Body of pancreas (tissue), 4 donors: ENCODE measurements around the gene TMEM141. TPM values are rescaled to one million over a fixed set of nuclear protein-coding genes. Genes with fewer than 3 reads are reported as not detected.

ENCODE experiments used
- ATAC-seq: fragments of 150-250 bp; one replicate; pipeline ENCODE4 v1.9.1; 2016
- DNase-seq, 4 donors: peaks; one replicate each; pipeline ENCODE4 v3.0.0-alpha.2; 2019
- H3K27ac ChIP-seq, 4 donors: fragments of 200-600 bp; sonication (generic); 1 replicate in 3 of 4; 2 replicates in 1 of 4; pipeline versions ENCODE4 v1.5.1 to v1.6.1; 2016 to 2019; ENCODE audit warnings: mild to moderate bottlenecking in 1 of 4, mixed read lengths in 1 of 4, moderate library complexity in 1 of 4
- H3K27me3 ChIP-seq, 2 donors: fragments of 200-600 bp; sonication (generic); one replicate each; pipeline ENCODE4 v1.6.0; 2016; ENCODE audit warnings: mild to moderate bottlenecking in 1 of 2
- H3K36me3 ChIP-seq, 2 donors: fragments of 200-600 bp; sonication (generic); replicated peaks in 1 of 2; 2 replicates each; pipeline ENCODE4 v1.5.1; 2016; ENCODE audit warnings: low read depth in 2 of 2; ENCODE audit not compliant: insufficient read depth in 1 of 2
- H3K4me1 ChIP-seq: fragments of 200-600 bp; sonication (generic); one replicate; pipeline ENCODE4 v1.6.0; 2016
- H3K4me3 ChIP-seq, 2 donors: fragments of 200-600 bp; sonication (generic); 1 replicate in 1 of 2; 2 replicates in 1 of 2; pipeline ENCODE4 v1.5.1; 2016 to 2019
- H3K9me3 ChIP-seq, 3 donors: fragments of 200-600 bp; sonication (generic); 1 replicate in 2 of 3; 2 replicates in 1 of 3; pipeline ENCODE4 v1.5.1; 2016
- CTCF ChIP-seq, 7 experiments: fragments of 450-650 bp in 4 of 7; fragments of 200-600 bp in 3 of 7; sonication (generic) in 3 of 7; IDR thresholded peaks; one replicate each; pipeline ENCODE4 v1.5.1; 2016 to 2019; ENCODE audit warnings: antibody characterized with exemption in 7 of 7
- POLR2A ChIP-seq, 3 donors: fragments of 450-650 bp; IDR thresholded peaks; one replicate each; pipeline ENCODE4 v1.6.1; 2016; ENCODE audit warnings: antibody characterized with exemption in 3 of 3, mild to moderate bottlenecking in 2 of 3
- WGBS, 2 donors: methylation state at CpG; one replicate each; pipeline ENCODE4 v1.1.5; 2017; 5-methylcytosine and 5-hydroxymethylcytosine counted together
- intact Hi-C: fragments of 100-400 bp; cut with DNase I; formaldehyde crosslinking; loops from one replicate; pipeline ENCODE4 v1.15.1; 2023
- total RNA-seq, 2 donors: library from RNA; depleted of rRNA; stranded (reverse); fragments of >200 nt; gene quantifications; one replicate each; pipeline ENCODE4 v1.1.0, GENCODE V29; 2016

TMEM141 gene
- total RNA-seq, 2 donors from 2014 or later = 45.1 to 52.1 TPM

DNA sequence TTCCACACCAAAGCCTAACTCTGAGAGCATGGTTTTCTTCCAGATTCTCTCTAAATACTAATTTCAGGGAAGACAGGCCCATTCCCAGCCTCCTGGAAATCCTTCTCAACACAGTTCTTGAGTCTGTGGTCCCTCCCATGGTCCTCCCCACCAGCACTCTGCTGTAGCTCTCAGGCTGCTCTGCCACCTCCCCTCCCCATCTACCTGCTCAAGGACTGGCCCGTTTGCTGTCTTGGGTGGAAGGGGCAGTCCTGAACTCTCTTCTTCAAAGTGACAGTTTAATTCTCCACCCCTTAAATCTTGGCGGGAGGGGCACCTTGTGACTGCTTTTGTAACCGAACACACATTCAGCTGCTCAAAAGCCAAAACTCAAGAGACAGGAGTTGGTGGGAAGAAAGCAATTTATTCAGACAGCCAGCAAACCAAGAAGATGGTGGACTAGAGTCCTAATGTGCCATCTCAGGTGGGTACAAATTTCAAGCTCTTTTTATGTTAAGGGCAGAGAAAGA lies 19.2 kb upstream of the TMEM141 start:
- Histone ChIP-seq H3K4me1 (no peaks in the 10 kb centered on the region), H3K4me3 (no peak overlapping the region), H3K36me3 (no peaks in the 10 kb centered on the region), H3K27me3 (no peaks in the 10 kb centered on the region), H3K27ac (no peak overlapping the region), H3K9me3 (no peaks in the 10 kb centered on the region)
- DNase-seq = no peak
- TF ChIP-seq CTCF (IDR thresholded peaks at IDR 0.05) = no peak
- intact Hi-C loops = no loop called here
- WGBS, 2 donors = 75 to 87% methylated on average over 3 of the region's 3 CpGs
- no peak for ATAC-seq

DNA sequence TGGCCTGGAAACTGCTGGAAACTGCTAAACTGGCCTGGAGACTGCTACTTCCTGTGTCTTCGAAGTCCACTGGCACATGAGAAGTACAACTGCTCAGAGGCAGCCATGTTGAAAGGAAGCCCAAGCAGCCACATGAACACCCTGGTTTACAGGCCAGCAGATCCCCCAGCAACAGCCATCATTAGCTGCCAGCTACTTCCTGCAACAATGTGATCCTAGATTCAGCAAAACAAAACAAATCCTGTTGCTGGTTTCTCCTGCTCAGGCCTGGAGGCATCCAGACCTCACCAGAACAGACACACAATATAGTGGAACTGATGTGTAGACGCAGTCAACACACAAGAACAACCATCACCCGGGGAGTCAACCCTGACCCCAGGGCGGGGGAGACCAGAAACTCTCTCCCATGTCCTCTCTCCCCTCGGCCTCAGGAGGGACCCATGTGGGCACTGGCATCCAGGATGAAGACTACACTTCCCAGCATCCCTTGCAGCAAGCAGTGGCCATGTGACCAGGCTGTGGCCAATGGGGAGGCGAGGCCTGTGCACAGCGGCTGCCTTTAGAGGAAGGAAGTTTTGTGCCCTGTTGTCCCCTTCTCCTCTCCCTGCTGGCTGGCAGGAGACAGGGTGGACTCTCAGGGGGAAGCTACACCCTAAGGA lies 17.6 kb upstream of the TMEM141 start:
- 70 to 72% methylated on average over 3 to 4 of the region's 7 CpGs for WGBS, 2 donors
- Histone ChIP-seq H3K27ac (no peak overlapping the region), H3K27me3 (no peaks in the 10 kb centered on the region), H3K4me3 (no peak overlapping the region), H3K36me3 (no peaks in the 10 kb centered on the region), H3K4me1 (no peaks in the 10 kb centered on the region), H3K9me3 (no peaks in the 10 kb centered on the region)
- intact Hi-C loops = no loop called here
- DNase-seq (no peak), ATAC-seq (peak; percentile 50)
- TF ChIP-seq CTCF (IDR thresholded peaks at IDR 0.05) = no peak
- TF ChIP-seq POLR2A (IDR thresholded peaks at IDR 0.05) = no peak

DNA sequence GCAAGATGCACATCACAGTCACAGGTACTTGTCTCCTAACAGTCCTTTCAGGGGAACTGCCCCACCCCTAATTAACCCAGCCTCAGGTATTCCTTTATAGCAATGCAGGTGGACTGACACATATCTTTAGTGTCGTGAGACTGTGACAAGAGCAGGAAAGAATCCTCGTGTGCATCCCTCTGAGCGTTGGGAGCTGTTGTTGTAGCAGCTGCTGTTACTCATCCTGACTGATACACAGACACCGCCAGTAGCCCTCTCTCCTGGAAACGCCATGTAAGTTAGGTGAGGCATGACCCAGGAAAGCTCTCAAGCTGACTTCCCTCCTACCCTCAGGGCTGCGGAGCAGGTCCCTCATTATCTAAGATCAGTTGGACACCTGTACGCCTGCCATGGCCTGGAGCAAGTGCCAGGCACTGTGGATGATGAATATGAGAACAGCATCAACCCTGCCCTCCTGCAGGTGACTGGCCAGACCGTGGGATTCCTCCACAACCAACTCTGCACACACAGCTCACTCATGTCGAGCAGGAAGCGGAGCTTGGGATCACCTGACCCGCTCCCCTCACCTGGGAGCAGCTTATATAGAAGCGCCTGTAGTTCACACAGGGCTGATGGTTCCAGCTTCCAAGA lies 16.6 kb upstream of the TMEM141 start:
- 100% methylated on average over 5 of the region's 12 CpGs; no CpG with 5 or more reads in 1 of the 2 donors for WGBS, 2 donors
- intact Hi-C loops = no loop called here
- Histone ChIP-seq H3K36me3 (no peaks in the 10 kb centered on the region), H3K4me3 (no peak overlapping the region), H3K4me1 (no peaks in the 10 kb centered on the region), H3K9me3 (no peaks in the 10 kb centered on the region), H3K27ac (no peak overlapping the region), H3K27me3 (no peaks in the 10 kb centered on the region)
- no peak for TF ChIP-seq POLR2A (IDR thresholded peaks at IDR 0.05)
- no peak for TF ChIP-seq CTCF (IDR thresholded peaks at IDR 0.05)
- DNase-seq = no peak
- ATAC-seq = no peak

DNA sequence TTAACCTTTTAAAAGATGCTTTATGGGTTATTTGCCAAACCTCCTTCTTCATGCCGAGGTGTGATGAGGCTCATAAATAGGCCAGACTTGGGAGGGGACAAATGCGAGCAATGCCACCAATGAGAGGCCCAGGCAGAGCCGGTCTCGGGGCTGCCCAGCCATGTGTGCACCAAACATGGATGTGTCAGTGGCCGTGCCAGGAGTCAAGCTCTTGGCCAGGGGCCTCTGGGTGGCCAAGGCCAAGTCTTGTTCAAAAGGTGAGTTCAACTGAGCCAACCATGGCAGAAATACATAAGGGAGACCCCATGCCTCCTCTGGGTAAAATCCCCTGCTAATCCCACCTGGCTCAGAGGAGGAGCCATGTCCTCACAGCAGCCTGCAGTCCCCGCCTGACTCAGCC lies 16.0 kb upstream of the TMEM141 start:
- WGBS, 2 donors = 89 to 91% methylated on average over 5 of the region's 6 CpGs
- Histone ChIP-seq H3K9me3 (no peaks in the 10 kb centered on the region), H3K27me3 (no peaks in the 10 kb centered on the region), H3K27ac (no peak overlapping the region), H3K4me1 (no peaks in the 10 kb centered on the region), H3K4me3 (no peak overlapping the region), H3K36me3 (no peaks in the 10 kb centered on the region)
- TF ChIP-seq CTCF (IDR thresholded peaks at IDR 0.05) (no peak), POLR2A (IDR thresholded peaks at IDR 0.05) (no peak)
- intact Hi-C loops = no loop called here
- DNase-seq (no peak), ATAC-seq (no peak)

DNA sequence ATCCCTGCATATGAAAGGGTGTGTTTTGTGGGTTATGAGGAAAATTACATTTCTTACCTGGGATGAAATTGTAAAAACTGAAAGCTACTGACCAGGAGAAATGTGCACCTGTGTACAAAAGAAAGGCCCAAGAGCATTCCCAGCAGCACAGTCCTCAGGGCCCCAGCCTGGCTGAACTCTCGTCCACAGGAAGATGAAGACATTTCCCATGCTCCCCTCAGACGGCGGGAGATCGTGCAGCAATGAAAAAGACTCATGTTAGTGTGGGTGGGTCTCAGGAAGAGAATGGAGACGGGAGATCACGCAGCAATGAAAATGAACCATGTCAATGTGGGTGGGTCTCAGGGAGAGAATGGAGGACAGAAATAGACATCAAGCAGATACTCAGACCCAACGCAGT lies 14.2 kb upstream of the TMEM141 start:
- TF ChIP-seq POLR2A (IDR thresholded peaks at IDR 0.05) (no peak), CTCF (IDR thresholded peaks at IDR 0.05) (no peak)
- H3K9me3 ChIP-seq = no peaks in the 10 kb centered on the region
- H3K4me1 ChIP-seq = no peaks in the 10 kb centered on the region
- H3K27me3 ChIP-seq = no peaks in the 10 kb centered on the region
- H3K4me3 ChIP-seq = no peak overlapping the region
- H3K27ac ChIP-seq = no peak overlapping the region
- no peak for DNase-seq
- no peak for ATAC-seq
- H3K36me3 ChIP-seq = no peaks in the 10 kb centered on the region
- 62 to 73% methylated on average over 6 to 7 of the region's 7 CpGs for WGBS, 2 donors
- intact Hi-C loops = no loop called here
